Esophagus squamous epithelium (tissue), 4 donors: ENCODE results near the gene PIEZO1.

ENCODE experiments used
- POLR2A ChIP-seq, 4 donors: fragments of 450-650 bp; IDR thresholded peaks; one replicate each; pipeline ENCODE4 v1.6.1; 2017; ENCODE audit warnings: antibody characterized with exemption in 4 of 4, mild to moderate bottlenecking in 4 of 4, moderate library complexity in 3 of 4
- TF ChIP-seq, protein P1 (sequence below), 6 experiments: fragments of 450-650 bp in 4 of 6; fragments of 200-600 bp in 2 of 6; sonication (generic) in 2 of 6; IDR thresholded peaks; one replicate each; pipeline ENCODE4 v1.5.1; 2016 to 2019; ENCODE audit warnings: antibody characterized with exemption in 6 of 6, mild to moderate bottlenecking in 4 of 6, moderate library complexity in 4 of 6

DNA sequence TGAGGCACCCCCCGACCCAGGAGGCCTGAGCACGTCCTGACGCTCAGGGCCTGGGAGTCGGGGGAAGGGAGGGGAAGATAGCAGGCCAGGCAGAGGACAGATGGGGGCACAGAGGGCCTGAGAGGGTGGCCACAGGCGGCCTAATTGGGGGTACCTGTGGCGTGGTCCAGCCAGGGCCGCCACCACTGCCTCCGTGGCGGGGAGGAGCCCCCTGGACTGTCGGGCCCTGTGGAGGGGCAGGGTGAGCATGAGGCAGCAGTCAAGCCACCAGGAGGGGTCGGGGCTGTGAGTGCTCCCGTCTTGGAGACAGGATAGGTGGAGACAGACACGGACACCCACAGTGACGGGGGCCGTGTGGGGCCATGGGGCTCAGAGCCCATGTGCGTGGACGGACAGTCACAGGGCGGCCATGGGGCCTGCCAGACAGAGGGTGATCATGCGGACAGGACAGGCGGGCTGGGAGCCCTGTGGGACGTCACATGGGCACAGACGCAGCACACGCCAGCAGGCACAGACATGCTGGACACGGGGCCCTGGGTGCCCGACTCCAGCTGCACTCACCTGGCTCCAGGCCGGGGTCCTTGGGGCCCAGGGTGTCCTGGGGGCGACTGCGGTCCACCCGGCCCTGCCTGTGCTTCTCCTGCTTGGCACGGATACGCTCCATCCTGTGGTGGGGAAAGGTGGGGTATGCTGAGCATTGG lies 60.0 kb downstream of the PIEZO1 start:
- TF ChIP-seq, protein P1, sequence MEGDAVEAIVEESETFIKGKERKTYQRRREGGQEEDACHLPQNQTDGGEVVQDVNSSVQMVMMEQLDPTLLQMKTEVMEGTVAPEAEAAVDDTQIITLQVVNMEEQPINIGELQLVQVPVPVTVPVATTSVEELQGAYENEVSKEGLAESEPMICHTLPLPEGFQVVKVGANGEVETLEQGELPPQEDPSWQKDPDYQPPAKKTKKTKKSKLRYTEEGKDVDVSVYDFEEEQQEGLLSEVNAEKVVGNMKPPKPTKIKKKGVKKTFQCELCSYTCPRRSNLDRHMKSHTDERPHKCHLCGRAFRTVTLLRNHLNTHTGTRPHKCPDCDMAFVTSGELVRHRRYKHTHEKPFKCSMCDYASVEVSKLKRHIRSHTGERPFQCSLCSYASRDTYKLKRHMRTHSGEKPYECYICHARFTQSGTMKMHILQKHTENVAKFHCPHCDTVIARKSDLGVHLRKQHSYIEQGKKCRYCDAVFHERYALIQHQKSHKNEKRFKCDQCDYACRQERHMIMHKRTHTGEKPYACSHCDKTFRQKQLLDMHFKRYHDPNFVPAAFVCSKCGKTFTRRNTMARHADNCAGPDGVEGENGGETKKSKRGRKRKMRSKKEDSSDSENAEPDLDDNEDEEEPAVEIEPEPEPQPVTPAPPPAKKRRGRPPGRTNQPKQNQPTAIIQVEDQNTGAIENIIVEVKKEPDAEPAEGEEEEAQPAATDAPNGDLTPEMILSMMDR (IDR thresholded peaks at IDR 0.05), result no peak
- TF ChIP-seq POLR2A (IDR thresholded peaks at IDR 0.05), result no peak
